Mesendoderm (in vitro differentiated cells): ENCODE measurements around the gene ADARB2.

Source experiments
- DNase-seq: peaks from one replicate; pipeline ENCODE4 v3.0.0; 2013
- H2AK5ac ChIP-seq: 2 replicates; pipeline ENCODE4 v1.6.1; 2013; ENCODE audit warnings: low read length, inconsistent platforms
- H2BK120ac ChIP-seq: 2 replicates; pipeline ENCODE4 v1.6.1; 2013; ENCODE audit warnings: low read depth, mild to moderate bottlenecking, low read length, moderate library complexity, mixed read lengths
- H2BK15ac ChIP-seq: replicated peaks from 2 replicates; pipeline ENCODE4 v1.6.1; 2013; ENCODE audit warnings: low read depth, mild to moderate bottlenecking, moderate library complexity
- H2BK5ac ChIP-seq: 2 replicates; pipeline ENCODE4 v1.6.1; 2013; ENCODE audit warnings: low read length, inconsistent platforms
- H3K18ac ChIP-seq: 2 replicates; pipeline ENCODE4 v1.6.1; 2013; ENCODE audit warnings: mild to moderate bottlenecking, low read length, mixed read lengths
- H3K23ac ChIP-seq: one replicate; pipeline ENCODE4 v1.6.1; 2013; ENCODE audit warnings: low read length
- H3K27ac ChIP-seq: 2 replicates; pipeline ENCODE4 v1.5.1; 2013; ENCODE audit warnings: low read depth, mild to moderate bottlenecking, inconsistent platforms, low read length, moderate library complexity
- H3K27me3 ChIP-seq: 2 replicates; pipeline ENCODE4 v1.6.1; 2013; ENCODE audit warnings: low read length, control low read depth, mild to moderate bottlenecking, inconsistent platforms; ENCODE audit not compliant: insufficient read depth, poor library complexity
- H3K36me3 ChIP-seq: 2 replicates; pipeline ENCODE4 v1.6.1; 2013; ENCODE audit warnings: low read length, inconsistent platforms; ENCODE audit not compliant: control insufficient read depth, insufficient read depth
- H3K4ac ChIP-seq: one replicate; pipeline ENCODE4 v1.6.1; 2013; ENCODE audit warnings: low read depth, mild to moderate bottlenecking, low read length, moderate library complexity
- H3K4me1 ChIP-seq: 2 replicates; pipeline ENCODE4 v1.6.1; 2013; ENCODE audit warnings: low read depth, low read length, inconsistent platforms; ENCODE audit not compliant: control insufficient read depth
- H3K4me2 ChIP-seq: 2 replicates; pipeline ENCODE4 v1.6.1; 2013; ENCODE audit warnings: low read length
- H3K4me3 ChIP-seq: 2 replicates; pipeline ENCODE4 v1.5.1; 2013; ENCODE audit warnings: mild to moderate bottlenecking, low read length
- H3K56ac ChIP-seq: one replicate; pipeline ENCODE4 v1.6.1; 2013; ENCODE audit warnings: low read length
- H3K79me1 ChIP-seq: 2 replicates; pipeline ENCODE4 v1.6.1; 2013; ENCODE audit warnings: low read length, inconsistent platforms
- H3K79me2 ChIP-seq: 2 replicates; pipeline ENCODE4 v1.6.1; 2013; ENCODE audit warnings: mild to moderate bottlenecking, low read length; ENCODE audit not compliant: control insufficient read depth, insufficient read depth
- H3K9ac ChIP-seq: 2 replicates; pipeline ENCODE4 v1.6.1; 2013; ENCODE audit warnings: low read length, inconsistent platforms
- H4K5ac ChIP-seq: one replicate; pipeline ENCODE4 v1.6.1; 2013; ENCODE audit warnings: low read length
- H4K8ac ChIP-seq: one replicate; pipeline ENCODE4 v1.6.1; 2013; ENCODE audit warnings: low read depth, mild to moderate bottlenecking, control low read depth, low read length, moderate library complexity
- WGBS: extraction: QIAGEN DNeasy Blood & Tissue Kit; methylation state at CpG from one replicate; pipeline ENCODE4 v1.1.7; 2013; ENCODE audit warnings: low lambda C conversion rate, missing lambda C conversion rate; ENCODE audit not compliant: insufficient coverage; ENCODE audit errors: extremely low coverage; 5-methylcytosine and 5-hydroxymethylcytosine counted together

The ADARB2 gene

DNA sequence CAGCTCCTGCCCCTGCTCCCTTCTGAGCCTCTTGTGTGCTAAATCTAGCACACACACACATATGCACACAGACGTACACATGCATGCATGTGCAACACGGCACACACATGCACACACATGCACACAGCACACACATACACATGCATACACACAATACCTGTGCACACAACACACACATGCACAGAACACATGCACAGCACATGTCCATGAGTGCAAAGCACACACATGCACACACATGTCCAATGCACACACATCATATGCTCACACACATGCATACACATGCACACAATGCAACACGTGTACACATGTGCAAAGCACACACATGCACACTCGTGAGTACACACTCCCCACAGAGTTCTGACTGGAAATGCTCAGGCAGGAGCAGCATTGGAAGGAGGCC is 566.1 kb downstream of the ADARB2 start:
- H3K4ac ChIP-seq = no peak overlapping the region
- no peak overlapping the region for H3K27ac ChIP-seq
- H4K5ac ChIP-seq = no peak overlapping the region
- H3K9ac ChIP-seq = no peak overlapping the region
- no peak overlapping the region for H4K8ac ChIP-seq
- no peak overlapping the region for H3K4me3 ChIP-seq
- H2BK120ac ChIP-seq = no peak overlapping the region
- no peak overlapping the region for H2BK15ac ChIP-seq
- H3K79me2 ChIP-seq = no peaks in the 10 kb centered on the region
- H2AK5ac ChIP-seq = no peak overlapping the region
- no peak overlapping the region for H2BK5ac ChIP-seq
- no peaks in the 10 kb centered on the region for H3K27me3 ChIP-seq
- H3K4me2 ChIP-seq = no peak overlapping the region
- no peaks in the 10 kb centered on the region for H3K36me3 ChIP-seq
- H3K79me1 ChIP-seq = no peaks in the 10 kb centered on the region
- no CpG with 5 or more reads among the region's 4 CpGs for WGBS
- DNase-seq = no peak
- no peaks in the 10 kb centered on the region for H3K4me1 ChIP-seq
- H3K18ac ChIP-seq = no peak overlapping the region
- H3K23ac ChIP-seq = no peak overlapping the region
- H3K56ac ChIP-seq = no peak overlapping the region

DNA sequence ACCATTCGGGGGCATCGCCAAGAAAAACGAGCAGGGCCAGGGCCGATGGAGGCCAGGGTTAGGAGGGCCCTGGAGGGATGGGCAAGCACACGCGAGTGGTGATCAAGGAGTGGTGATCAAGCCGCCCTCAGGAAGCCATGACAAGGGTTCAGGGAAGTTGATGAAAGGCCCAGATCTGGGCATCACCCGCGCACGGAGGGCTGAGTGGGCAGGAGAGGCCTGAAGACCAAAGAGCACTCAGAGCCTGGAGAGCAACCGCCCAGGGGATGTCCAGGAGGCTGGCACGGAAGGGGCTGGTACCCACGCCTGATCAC is 566.5 kb downstream of the ADARB2 start:
- Histone ChIP-seq H3K79me2 (no peaks in the 10 kb centered on the region), H3K23ac (no peak overlapping the region)
- no peak for DNase-seq

DNA sequence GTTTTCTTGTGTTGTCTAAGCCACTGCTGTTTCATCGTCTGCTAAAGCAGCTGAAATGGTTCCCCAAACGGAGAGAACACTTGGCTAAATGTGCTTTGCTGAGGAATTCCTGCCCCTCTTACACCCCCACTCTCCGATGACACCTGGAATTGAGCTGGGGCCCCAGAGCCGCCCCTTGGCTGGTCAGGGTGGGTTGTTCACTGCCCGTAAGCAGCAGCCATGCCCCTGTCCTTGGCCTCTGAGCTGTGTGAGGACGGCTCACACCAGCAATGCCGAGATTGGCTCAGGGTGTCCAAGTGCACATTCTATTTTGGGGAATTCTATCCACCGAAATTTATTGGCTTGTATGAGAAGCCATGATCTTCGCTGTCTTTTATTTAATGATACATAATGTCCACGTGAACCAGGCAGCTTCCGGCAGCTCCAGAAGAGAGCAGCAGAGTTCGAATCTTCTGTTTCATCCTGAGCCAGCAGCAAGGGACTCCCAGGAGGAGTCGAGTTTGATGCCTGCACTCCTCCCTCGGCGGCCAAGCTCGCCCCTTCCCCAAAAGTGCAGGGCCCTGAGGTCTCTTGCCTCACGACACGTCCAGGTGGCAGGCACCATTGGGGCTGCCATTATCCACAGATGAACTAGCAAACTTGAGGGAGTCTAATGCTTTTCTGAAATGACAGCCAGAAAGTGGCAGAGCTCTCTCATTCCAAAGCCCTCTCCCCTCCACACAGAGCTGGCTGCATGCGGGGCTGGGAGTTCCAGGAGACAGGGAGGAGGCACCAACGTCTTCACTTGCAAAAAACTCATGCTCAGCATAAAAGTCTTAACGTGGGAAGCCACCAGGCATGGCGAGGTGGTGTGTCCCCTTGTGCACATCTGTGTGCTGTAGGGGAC is 567.1 kb downstream of the ADARB2 start:
- no peaks in the 10 kb centered on the region for H3K79me2 ChIP-seq
- no peak overlapping the region for H2BK120ac ChIP-seq
- no peak overlapping the region for H3K9ac ChIP-seq
- no peaks in the 10 kb centered on the region for H3K79me1 ChIP-seq
- H3K4me2 ChIP-seq = no peak overlapping the region
- H2BK15ac ChIP-seq = no peak overlapping the region
- no peak overlapping the region for H3K56ac ChIP-seq
- H2AK5ac ChIP-seq = no peak overlapping the region
- H3K23ac ChIP-seq = no peak overlapping the region
- H3K4ac ChIP-seq = no peak overlapping the region
- no peaks in the 10 kb centered on the region for H3K36me3 ChIP-seq
- no peak overlapping the region for H3K27ac ChIP-seq
- no peak overlapping the region for H4K8ac ChIP-seq
- no peak overlapping the region for H3K18ac ChIP-seq
- no peaks in the 10 kb centered on the region for H3K4me1 ChIP-seq
- no peak overlapping the region for H3K4me3 ChIP-seq
- no peaks in the 10 kb centered on the region for H3K27me3 ChIP-seq
- WGBS = no CpG with 5 or more reads among the region's 22 CpGs
- no peak overlapping the region for H4K5ac ChIP-seq
- no peak for DNase-seq
- no peak overlapping the region for H2BK5ac ChIP-seq

More for the DNA sequence above, 566.5 kb downstream of the ADARB2 start:
- Histone ChIP-seq H3K4me2 (no peak overlapping the region), H2BK15ac (no peak overlapping the region), H4K5ac (no peak overlapping the region), H3K36me3 (no peaks in the 10 kb centered on the region), H2AK5ac (no peak overlapping the region), H4K8ac (no peak overlapping the region), H3K18ac (no peak overlapping the region), H3K56ac (no peak overlapping the region), H3K27me3 (no peaks in the 10 kb centered on the region), H3K4me3 (no peak overlapping the region), H2BK5ac (no peak overlapping the region), H3K27ac (no peak overlapping the region), H3K9ac (no peak overlapping the region), H3K4me1 (no peaks in the 10 kb centered on the region), H3K4ac (no peak overlapping the region), H2BK120ac (no peak overlapping the region), H3K79me1 (no peaks in the 10 kb centered on the region)
- no CpG with 5 or more reads among the region's 13 CpGs for WGBS

DNA sequence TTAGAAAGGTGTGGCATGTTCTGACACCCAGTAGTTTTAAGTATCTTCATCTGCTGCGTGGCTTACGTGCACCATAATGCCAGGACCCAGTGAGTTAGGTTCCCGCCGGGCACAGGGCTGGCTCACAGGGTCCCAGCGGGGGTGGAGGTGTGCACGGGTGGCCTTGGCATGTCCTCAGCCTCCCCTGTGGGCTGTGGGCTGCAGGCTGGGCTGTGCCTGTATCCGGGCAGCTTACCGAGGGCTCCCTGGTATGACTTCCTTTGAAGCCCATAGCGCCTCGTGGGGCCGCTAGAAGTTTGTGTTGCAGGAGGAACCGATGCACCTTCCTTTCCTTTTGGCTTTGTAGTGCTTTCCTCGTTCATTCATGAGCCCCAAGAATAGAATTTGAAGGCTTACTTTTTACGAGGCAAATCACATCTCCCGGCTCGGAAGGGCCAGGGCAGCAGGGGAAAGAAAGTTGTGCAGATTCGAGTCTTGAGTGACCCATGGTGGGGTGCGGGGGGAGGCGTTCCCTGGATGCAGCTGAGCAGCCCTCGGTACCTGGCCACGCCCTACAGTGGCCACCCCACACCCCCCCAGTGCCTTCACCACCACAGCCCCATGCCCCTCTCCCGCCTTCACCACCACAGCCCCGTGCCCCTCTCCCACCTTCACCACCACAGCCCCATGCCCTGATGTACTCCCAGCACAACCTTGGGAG is 568.0 kb downstream of the ADARB2 start:
- no peak overlapping the region for H2BK5ac ChIP-seq
- H2BK120ac ChIP-seq = no peak overlapping the region
- no peak overlapping the region for H3K4ac ChIP-seq
- H2BK15ac ChIP-seq = no peak overlapping the region
- no peak overlapping the region for H3K27ac ChIP-seq
- no peak overlapping the region for H3K56ac ChIP-seq
- no peak overlapping the region for H3K9ac ChIP-seq
- no CpG with 5 or more reads among the region's 23 CpGs for WGBS
- no peak overlapping the region for H3K18ac ChIP-seq
- H4K8ac ChIP-seq = no peak overlapping the region
- H3K79me1 ChIP-seq = no peaks in the 10 kb centered on the region
- no peaks in the 10 kb centered on the region for H3K79me2 ChIP-seq
- H3K4me3 ChIP-seq = no peak overlapping the region
- H3K4me2 ChIP-seq = no peak overlapping the region
- DNase-seq = no peak
- no peak overlapping the region for H2AK5ac ChIP-seq
- no peaks in the 10 kb centered on the region for H3K36me3 ChIP-seq
- H3K23ac ChIP-seq = no peak overlapping the region
- H3K27me3 ChIP-seq = no peaks in the 10 kb centered on the region
- no peak overlapping the region for H4K5ac ChIP-seq
- no peaks in the 10 kb centered on the region for H3K4me1 ChIP-seq

DNA sequence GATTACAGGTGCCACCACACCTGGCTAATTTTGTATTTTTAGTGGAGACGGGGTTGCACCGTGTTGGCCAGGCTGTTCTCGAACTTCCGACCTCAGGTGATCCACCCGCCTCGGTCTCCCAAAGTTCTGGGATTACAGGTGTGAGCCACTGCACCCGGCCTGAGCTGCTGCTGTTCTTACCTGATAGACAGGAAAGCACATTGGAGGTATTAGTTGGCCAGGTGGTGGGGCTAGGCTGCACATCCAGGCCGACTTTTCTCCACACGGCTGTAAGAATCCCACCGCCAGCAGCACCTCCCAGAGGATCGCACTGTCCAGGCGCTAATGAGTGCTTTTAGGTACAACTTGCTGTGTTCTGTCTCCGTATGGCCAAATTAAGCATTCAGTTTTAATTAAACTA is 568.6 kb downstream of the ADARB2 start:
- no peak overlapping the region for H4K5ac ChIP-seq
- H3K36me3 ChIP-seq = no peaks in the 10 kb centered on the region
- no peak overlapping the region for H3K27ac ChIP-seq
- H2AK5ac ChIP-seq = no peak overlapping the region
- WGBS = no CpG with 5 or more reads among the region's 13 CpGs
- no peak overlapping the region for H3K4me3 ChIP-seq
- no peaks in the 10 kb centered on the region for H3K79me1 ChIP-seq
- no peak for DNase-seq
- H3K18ac ChIP-seq = no peak overlapping the region
- H3K4ac ChIP-seq = no peak overlapping the region
- no peak overlapping the region for H2BK15ac ChIP-seq
- no peak overlapping the region for H2BK5ac ChIP-seq
- no peak overlapping the region for H3K23ac ChIP-seq
- H3K9ac ChIP-seq = no peak overlapping the region
- no peak overlapping the region for H3K4me2 ChIP-seq
- H3K27me3 ChIP-seq = no peaks in the 10 kb centered on the region
- no peak overlapping the region for H4K8ac ChIP-seq
- H2BK120ac ChIP-seq = no peak overlapping the region
- H3K56ac ChIP-seq = no peak overlapping the region
- H3K4me1 ChIP-seq = no peaks in the 10 kb centered on the region
- H3K79me2 ChIP-seq = no peaks in the 10 kb centered on the region
